ENCODE measurements around the gene PXDN. TPM values are rescaled to one million over a fixed set of nuclear protein-coding genes. Genes with fewer than 3 reads are reported as not detected.

Gene PXDN
- total and polyA plus RNA-seq, 9 of the 15 experiments (the other 6 are each of a cell fraction or from before 2014, with no cell fraction given), result 0.49 TPM; not detected in 8

- Histone ChIP-seq H3K4me3 (no peak overlapping the region), H3K27me3 (ENCODE audit: control insufficient read depth in 2 of 2, insufficient read depth in 2 of 2, low read length in 2 of 2) (peaks cover 2 to 34% of the 10 kb centered on the region in 2 experiments; a peak in 3 of 5 replicates), H3K4me1 (replicated peaks in 1 of 2; ENCODE audit: control insufficient read depth in 2 of 2, insufficient read depth in 2 of 2, low read length in 2 of 2) (no peaks in the 10 kb centered on the region), H3K79me2 (ENCODE audit: control insufficient read depth, insufficient read depth, low read length) (no peaks in the 10 kb centered on the region), H3K27ac (ENCODE audit: extremely low read depth, low read depth, low read length) (no peak overlapping the region), H3K9me1 (ENCODE audit: control insufficient read depth, insufficient read depth, low read length) (no peaks in the 10 kb centered on the region), H4K20me1 (replicated peaks; ENCODE audit: control insufficient read depth, insufficient read depth, low read length) (no peaks in the 10 kb centered on the region), H2AFZ (ENCODE audit: low read depth, low read length) (no peak overlapping the region), H3K36me3 (ENCODE audit: control insufficient read depth, insufficient read depth, low read length) (no peaks in the 10 kb centered on the region), H3K9ac (ENCODE audit: insufficient read depth in 1 of 2, low read depth in 2 of 2, low read length in 2 of 2) (no peak overlapping the region), H3K9me3 (replicated peaks; ENCODE audit: control insufficient read depth, insufficient read depth, low read depth, low read length) (no peaks in the 10 kb centered on the region), H3K4me2 (ENCODE audit: insufficient read depth, low read length) (no peak overlapping the region)
- DNase-seq (ENCODE audit: extremely low read depth in 1 of 4, low spot score in 3 of 4) (no peak), FAIRE-seq (no peak), ATAC-seq (no peak)
- in situ Hi-C loops (cut with MboI) (no loop called here), intact Hi-C loops (cut with micrococcal nuclease) (no loop called here)
- POLR2A ChIA-PET, result interaction anchor here (0.6 to 0.8 kb wide), 2 partner anchors 94 to 109 kb away, joined by 3 to 4 read pairs; no protein-coding TSS in a partner anchor
- 0% methylated on average over 7 of the region's 8 CpGs for WGBS (ENCODE audit: insufficient coverage, low coverage, missing lambda C conversion rate)
- TF ChIP-seq GATAD2B (IDR thresholded peaks at IDR 0.05; ENCODE audit: borderline replicate concordance) (no peak), PCBP2 (IDR thresholded peaks at IDR 0.05; ENCODE audit: low read depth, low read length, poor library complexity, severe bottlenecking) (no peak), TFE3 (CRISPR knock-in tag; IDR thresholded peaks at IDR 0.05) (no peak), KAT2B (IDR thresholded peaks at IDR 0.05; ENCODE audit: low read depth, low read length) (no peak), ILK (tag; IDR thresholded peaks at IDR 0.05; ENCODE audit: borderline replicate concordance, low read depth) (no peak), EWSR1 (IDR thresholded peaks at IDR 0.05; ENCODE audit: borderline replicate concordance, low read depth, partially characterized antibody) (no peak), TARDBP (IDR thresholded peaks at IDR 0.05) (no peak), FOXP1 (CRISPR knock-in tag; IDR thresholded peaks at IDR 0.05) (no peak), BCOR (IDR thresholded peaks at IDR 0.05) (no peak)
- BruUV-seq (replicated peaks), result no TSS peak
- CTCF ChIA-PET (ENCODE audit: low intra/inter-chr PET ratio), result interaction anchor here (0.6 kb wide), 1 partner anchor 187 kb away, joined by 3 read pairs; no protein-coding TSS in a partner anchor
These were observed 12.8 kb downstream of the PXDN start for GRCh38 chr2:1731447-1731962.

Data from K562 (cell line).